Naive thymus-derived CD8-positive, alpha-beta T cell (primary cell): ENCODE measurements around the gene LRRC36. TPM values are rescaled to one million over a fixed set of nuclear protein-coding genes. Genes with fewer than 3 reads are reported as not detected.
A peak's percentile ranks its signal among the peaks of the same experiment; 100 is the strongest.

Experiments
- ATAC-seq, 2 donors: fragments of 150-1000 bp; cut with Tn5 transposase in 1 of 2; sonication (Bioruptor Pico), chemical (Tn5 transposase) in 1 of 2; 1 replicate in 1 of 2; 2 replicates in 1 of 2; pipeline ENCODE4 v1.10.0; 2021; ENCODE audit warnings: mild to moderate bottlenecking in 2 of 2, moderate library complexity in 2 of 2
- POLR2A ChIA-PET: fragments of 350-600 bp; sonication (Branson Sonifier 250); formaldehyde crosslinking; loops from one replicate; lab custom pipeline; 2021; ENCODE audit warnings: antibody characterized with exemption; lab: Charles Lee
- DNase-seq, 10 donors: peaks; one replicate each; pipeline versions ENCODE4 v3.0.0 to v3.0.0-alpha.2; 2020 to 2022
- H3K27ac Mint-ChIP-seq, 10 donors: one replicate each; pipeline ENCODE4 v1.8.0; 2020 to 2022; ENCODE audit warnings: mild to moderate bottlenecking in 10 of 10, mixed read lengths in 10 of 10, moderate library complexity in 4 of 10, inconsistent platforms in 1 of 10
- H3K27me3 Mint-ChIP-seq, 5 donors: one replicate each; pipeline ENCODE4 v1.8.0; 2021 to 2022; ENCODE audit warnings: mixed read lengths in 5 of 5
- H3K36me3 Mint-ChIP-seq, 3 donors: one replicate each; pipeline ENCODE4 v1.8.0; 2020 to 2022; ENCODE audit warnings: mixed read lengths in 3 of 3, mild to moderate bottlenecking in 2 of 3, inconsistent platforms in 1 of 3
- H3K4me1 Mint-ChIP-seq, 4 donors: one replicate each; pipeline ENCODE4 v1.8.0; 2021 to 2022; ENCODE audit warnings: mixed read lengths in 4 of 4
- H3K4me3 Mint-ChIP-seq, 10 donors: one replicate each; pipeline ENCODE4 v1.8.0; 2020 to 2022; ENCODE audit warnings: mild to moderate bottlenecking in 10 of 10, mixed read lengths in 10 of 10, moderate library complexity in 6 of 10, inconsistent platforms in 1 of 10
- H3K9me3 Mint-ChIP-seq, 9 donors: one replicate each; pipeline ENCODE4 v1.8.0; 2020 to 2022; ENCODE audit warnings: mixed read lengths in 9 of 9, mild to moderate bottlenecking in 3 of 9, inconsistent platforms in 1 of 9, moderate library complexity in 1 of 9
- polyA plus RNA-seq, 3 donors: library from polyadenylated mRNA; unstranded; fragments of 300-500 nt; fragmentation: Illumina TruSeq; gene quantifications; one replicate each; pipeline ENCODE4 v1.2.3, GENCODE V29; 2021
- total RNA-seq, 8 experiments: library from RNA in 2 of 8; stranded (reverse) in 2 of 8; gene quantifications; one replicate each; pipeline ENCODE4 v1.2.3 and lab custom pipeline; 2021 to 2026

The LRRC36 gene
- total and polyA plus RNA-seq, 5 experiments from 2014 or later: 0.49 TPM; not detected in 4

DNA sequence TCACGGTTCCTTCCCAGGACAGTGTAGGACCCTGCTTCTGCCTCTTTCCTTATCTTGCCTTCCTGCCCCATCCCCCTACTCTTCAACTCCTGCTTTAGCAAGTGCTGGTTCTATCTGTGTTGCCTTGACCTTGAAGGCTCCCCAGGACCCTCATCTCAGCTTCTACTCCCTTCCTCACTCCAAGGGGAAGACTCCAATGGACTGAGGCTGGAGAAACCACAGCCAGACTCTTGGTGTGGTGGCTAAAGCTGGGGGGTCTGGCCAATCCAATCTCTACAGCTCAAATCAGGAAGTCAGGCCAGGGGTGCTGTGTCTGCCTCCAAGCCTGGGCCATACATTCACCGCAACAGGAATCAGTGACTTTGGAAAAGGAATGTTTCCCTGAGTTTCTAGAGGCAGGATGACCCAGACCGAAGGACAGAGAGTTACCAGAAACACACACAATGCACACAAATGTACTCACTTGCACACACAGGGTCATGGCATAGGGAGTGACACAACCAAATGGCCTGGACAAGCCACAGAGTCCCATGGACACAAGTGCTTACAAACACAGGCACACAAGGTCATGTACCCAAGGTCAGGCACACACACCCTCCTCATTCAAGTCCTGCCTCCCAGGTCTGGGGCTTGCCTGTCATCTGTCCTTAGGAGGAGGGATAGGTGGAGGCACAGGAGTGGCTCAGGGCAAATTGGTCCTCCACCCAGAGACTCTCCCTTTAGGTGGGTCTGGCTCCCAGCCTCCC lies 102.6 kb downstream of the LRRC36 start:
- H3K9me3 Mint-ChIP-seq: no peaks in the 10 kb centered on the region
- H3K36me3 Mint-ChIP-seq: no peaks in the 10 kb centered on the region
- POLR2A ChIA-PET: interaction anchor here (1.3 kb wide), 1 partner anchor 11 kb away, joined by 4 read pairs; no protein-coding TSS in a partner anchor
- peaks cover 13 to 46% (median 34%) of the 10 kb centered on the region in 5 donors for H3K27me3 Mint-ChIP-seq
- no peak overlapping the region for H3K27ac Mint-ChIP-seq
- peaks cover 9 to 16% (median 12%) of the 10 kb centered on the region in 4 donors for H3K4me1 Mint-ChIP-seq
- peak overlapping the region in 9 of 10 donors; percentile 21 to 87 (median 59) for H3K4me3 Mint-ChIP-seq
- no peak for DNase-seq
- ATAC-seq: no peak

DNA sequence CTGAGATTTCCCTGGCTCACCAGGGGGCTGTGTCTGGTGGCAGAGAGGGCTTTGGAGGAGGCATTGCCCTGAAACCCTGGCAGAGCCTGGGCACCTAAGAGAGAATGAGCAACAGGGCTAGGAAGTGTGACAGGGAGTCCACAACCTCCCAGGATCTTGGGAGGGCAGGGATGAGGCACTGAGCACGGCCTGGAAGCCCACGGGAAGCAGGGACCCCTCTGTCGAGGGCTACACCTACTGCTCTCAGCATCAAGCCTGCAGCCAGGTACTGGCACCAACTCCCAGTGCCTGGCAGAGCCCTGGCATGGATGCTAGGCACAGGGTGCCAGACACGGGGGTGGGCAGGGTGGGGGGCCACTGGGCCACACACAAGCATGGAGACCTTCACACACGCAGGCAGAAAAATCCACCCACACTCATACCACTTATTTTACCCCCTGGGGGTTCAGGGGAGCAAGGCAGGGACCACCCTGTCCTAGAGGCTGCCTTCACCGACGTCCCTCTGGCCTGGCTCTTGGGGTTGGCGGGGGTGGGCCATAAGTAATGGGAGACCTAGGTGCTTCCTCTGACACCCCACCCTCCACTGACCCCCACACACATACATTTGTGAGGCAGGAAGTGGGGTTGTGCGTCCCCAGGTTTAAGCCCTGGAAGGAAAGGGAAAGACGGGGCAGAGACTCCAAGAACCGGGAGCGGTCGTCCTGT lies 103.3 kb downstream of the LRRC36 start:
- H3K36me3 Mint-ChIP-seq: no peaks in the 10 kb centered on the region
- no peak overlapping the region for H3K27ac Mint-ChIP-seq
- no peak for ATAC-seq
- DNase-seq: no peak
- no peaks in the 10 kb centered on the region for H3K9me3 Mint-ChIP-seq
- H3K4me3 Mint-ChIP-seq: peak overlapping the region; percentile 71 to 88 (median 82)
- POLR2A ChIA-PET: no interaction called here
- peaks cover 9 to 16% (median 12%) of the 10 kb centered on the region in 4 donors for H3K4me1 Mint-ChIP-seq
- peaks cover 13 to 46% (median 34%) of the 10 kb centered on the region in 5 donors for H3K27me3 Mint-ChIP-seq

DNA sequence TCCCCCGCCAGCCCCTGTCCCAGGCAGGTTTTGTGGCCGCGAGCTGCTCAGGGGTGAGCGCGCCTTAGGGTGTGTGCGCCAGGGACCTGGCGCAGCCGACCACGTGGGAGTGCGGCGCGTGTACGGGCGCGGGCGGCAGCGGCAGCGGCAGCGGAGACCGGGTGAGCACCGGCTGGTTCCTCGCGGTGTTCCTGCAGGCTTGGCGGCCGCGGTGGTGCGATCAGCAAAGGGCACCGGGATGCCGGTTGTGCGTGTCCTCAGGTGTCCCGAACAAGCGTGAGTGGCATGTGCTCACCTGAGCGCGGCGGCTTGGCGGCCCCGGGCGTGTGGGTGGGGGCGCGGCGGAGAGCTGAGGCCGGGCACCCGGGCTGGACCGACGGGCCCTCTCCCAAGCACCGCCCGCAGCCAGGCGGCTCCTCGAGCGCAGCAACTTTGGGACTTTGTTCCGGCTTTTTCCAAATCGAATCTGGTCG lies 103.9 kb downstream of the LRRC36 start:
- Mint-ChIP-seq H3K27ac (no peak overlapping the region), H3K36me3 (no peaks in the 10 kb centered on the region), H3K4me3 (peak overlapping the region; percentile 71 to 88 (median 82)), H3K9me3 (no peaks in the 10 kb centered on the region), H3K27me3 (peaks cover 13 to 45% (median 31%) of the 10 kb centered on the region in 5 donors), H3K4me1 (peaks cover 9 to 16% (median 12%) of the 10 kb centered on the region in 4 donors)
- POLR2A ChIA-PET: no interaction called here
- DNase-seq (peak in 4 of 10 donors; percentile 3 to 23 (median 22)), ATAC-seq (peak; percentile 62 to 65)

DNA sequence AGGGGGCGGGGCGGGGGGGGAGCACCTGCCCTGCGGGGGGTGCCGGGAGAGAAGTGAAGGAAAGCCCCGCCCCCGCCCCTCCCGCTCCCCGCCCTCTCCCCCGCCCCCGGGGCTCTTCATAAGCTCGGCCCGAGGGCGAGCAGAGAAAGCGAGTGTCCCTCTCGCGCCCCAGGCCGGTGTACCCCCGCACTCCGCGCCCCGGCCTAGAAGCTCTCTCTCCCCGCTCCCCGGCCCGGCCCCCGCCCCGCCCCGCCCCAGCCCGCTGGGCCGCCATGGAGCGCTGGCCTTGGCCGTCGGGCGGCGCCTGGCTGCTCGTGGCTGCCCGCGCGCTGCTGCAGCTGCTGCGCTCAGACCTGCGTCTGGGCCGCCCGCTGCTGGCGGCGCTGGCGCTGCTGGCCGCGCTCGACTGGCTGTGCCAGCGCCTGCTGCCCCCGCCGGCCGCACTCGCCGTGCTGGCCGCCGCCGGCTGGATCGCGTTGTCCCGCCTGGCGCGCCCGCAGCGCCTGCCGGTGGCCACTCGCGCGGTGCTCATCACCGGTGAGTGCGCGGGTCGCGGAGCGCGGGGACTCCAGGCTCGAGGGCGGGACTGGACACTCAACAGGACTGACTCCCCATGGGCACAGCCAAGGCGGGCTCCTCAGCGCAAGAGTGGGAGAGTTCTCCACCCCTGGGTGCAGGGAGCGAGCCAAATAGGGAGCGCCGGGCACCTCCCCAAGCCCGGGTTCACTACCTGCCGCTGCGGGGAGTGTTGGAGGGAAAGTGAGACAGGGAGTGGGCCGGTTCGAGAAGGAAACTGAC lies 104.6 kb downstream of the LRRC36 start, which contains the start of gene HSD11B2:
TSS of gene HSD11B2 (plus strand) at position 145 of the 798 bp plus-strand sequence. CDS start at position 273, 128 bp downstream.
- peak in 2 of 10 donors; percentile 18 for DNase-seq
- H3K36me3 Mint-ChIP-seq: no peaks in the 10 kb centered on the region
- H3K4me3 Mint-ChIP-seq: peak within 1 kb of the TSS; percentile 71 to 88 (median 82)
- no peaks in the 10 kb centered on the region for H3K9me3 Mint-ChIP-seq
- H3K27ac Mint-ChIP-seq: no peak within 1 kb of the TSS
- POLR2A ChIA-PET: no interaction called here
- ATAC-seq: peak; percentile 44 to 62
- H3K27me3 Mint-ChIP-seq: peaks cover 13 to 45% (median 31%) of the 10 kb centered on the region in 5 donors
- peaks cover 9 to 16% (median 12%) of the 10 kb centered on the region in 4 donors for H3K4me1 Mint-ChIP-seq

DNA sequence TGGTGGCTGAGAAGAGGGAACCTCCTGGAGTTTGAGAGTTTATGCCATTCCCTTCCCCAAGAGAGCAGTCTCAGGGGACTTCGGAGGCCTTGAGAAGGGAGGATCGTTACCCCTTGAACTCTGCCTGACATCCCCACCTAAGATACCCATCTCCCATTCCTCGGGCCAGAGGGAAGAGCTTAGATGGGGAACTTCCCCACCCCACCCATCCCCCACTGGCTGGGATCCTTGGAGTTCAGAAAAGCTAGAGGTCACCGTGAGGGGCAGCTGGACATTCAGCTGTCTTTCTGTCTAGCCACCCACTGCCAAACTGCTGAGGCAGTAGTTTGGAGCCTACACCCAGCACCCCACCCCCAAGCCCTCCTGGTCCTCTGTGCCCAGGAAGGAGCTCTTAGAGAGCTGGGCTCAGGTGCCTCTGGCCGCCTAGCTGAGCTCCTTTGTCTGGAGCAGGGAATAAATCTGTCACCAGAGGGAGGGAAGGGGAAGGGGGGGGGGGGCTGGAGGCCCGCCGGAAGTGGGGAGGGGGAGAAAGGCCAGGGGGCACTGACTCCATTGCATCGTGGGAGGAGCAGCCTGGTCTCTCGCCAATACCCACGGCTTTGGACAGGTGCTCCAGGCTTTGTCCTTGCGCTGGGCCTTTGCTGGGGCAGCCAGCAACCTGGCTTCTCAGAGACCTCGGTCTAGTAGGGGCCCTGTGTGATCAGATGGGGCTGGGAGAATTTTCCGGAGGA lies 105.3 kb downstream of the LRRC36 start:
- H3K27ac Mint-ChIP-seq: peak overlapping the region in 2 of 10 donors; percentile 46
- H3K9me3 Mint-ChIP-seq: no peaks in the 10 kb centered on the region
- peaks cover 9 to 16% (median 12%) of the 10 kb centered on the region in 4 donors for H3K4me1 Mint-ChIP-seq
- no peaks in the 10 kb centered on the region for H3K36me3 Mint-ChIP-seq
- H3K4me3 Mint-ChIP-seq: peak overlapping the region; percentile 39 to 78 (median 65)
- POLR2A ChIA-PET: no interaction called here
- H3K27me3 Mint-ChIP-seq: peaks cover 9 to 37% (median 25%) of the 10 kb centered on the region in 5 donors
- DNase-seq (no peak), ATAC-seq (no peak)

DNA sequence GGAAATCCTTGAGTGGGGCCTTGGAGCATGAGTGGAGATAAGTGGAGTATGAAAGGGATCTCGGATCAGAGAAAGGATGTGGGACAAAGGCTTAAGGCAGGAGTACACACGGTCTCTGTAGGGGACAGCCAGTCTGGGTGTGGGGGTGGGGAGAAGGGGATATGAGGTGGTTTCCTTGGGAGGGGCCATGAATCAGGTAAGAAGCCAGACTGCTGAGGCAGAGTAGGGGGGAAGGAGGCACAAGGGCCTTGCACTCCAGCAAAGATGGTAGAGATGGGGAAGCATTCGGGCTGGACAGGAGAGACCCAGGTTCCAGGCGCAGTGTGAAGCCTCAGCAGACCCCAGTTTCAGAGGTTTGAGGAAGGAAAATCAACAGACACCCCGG lies 105.9 kb downstream of the LRRC36 start:
- H3K4me3 Mint-ChIP-seq: peak overlapping the region in 8 of 10 donors; percentile 22 to 72 (median 47)
- ATAC-seq (no peak), DNase-seq (no peak)
- peaks cover 9 to 16% (median 12%) of the 10 kb centered on the region in 4 donors for H3K4me1 Mint-ChIP-seq
- peak overlapping the region in 3 of 10 donors; percentile 46 to 65 (median 46) for H3K27ac Mint-ChIP-seq
- no peaks in the 10 kb centered on the region for H3K9me3 Mint-ChIP-seq
- H3K27me3 Mint-ChIP-seq: peaks cover 6 to 32% (median 21%) of the 10 kb centered on the region in 5 donors
- H3K36me3 Mint-ChIP-seq: peaks cover 0 to under 1% (median 0%) of the 10 kb centered on the region in 3 donors
- POLR2A ChIA-PET: no interaction called here

DNA sequence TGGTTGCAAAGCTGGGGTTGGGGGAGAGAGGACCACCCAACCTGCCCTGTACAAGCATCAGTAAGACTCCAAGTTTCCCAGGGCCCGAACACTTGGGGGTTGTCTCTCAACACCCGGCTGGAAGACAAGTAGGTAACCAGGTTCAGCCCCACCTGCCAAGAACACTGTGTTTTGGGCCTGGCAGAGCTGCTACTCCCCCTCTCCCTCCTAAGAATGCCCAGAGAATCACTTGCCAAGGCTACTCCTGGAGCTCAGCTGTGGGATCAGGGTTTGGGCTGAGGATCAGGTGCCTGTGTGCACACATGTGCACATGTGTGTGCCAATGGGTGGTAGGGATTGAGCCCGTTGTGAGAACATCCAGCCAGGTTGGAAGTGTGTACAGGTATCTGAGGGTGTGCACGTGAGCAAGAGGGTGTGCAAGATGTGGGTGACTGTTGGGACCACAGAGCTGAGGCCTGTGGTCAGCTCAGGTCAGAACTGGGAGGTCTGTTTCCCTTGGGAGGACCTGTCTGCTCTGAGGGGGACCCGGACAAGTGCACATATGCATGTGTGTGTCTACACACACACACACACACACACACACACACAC lies 106.6 kb downstream of the LRRC36 start:
- Mint-ChIP-seq H3K27ac (peak overlapping the region in 1 of 10 donors; percentile 75), H3K27me3 (peaks cover 6 to 26% (median 21%) of the 10 kb centered on the region in 5 donors), H3K9me3 (no peaks in the 10 kb centered on the region), H3K4me3 (no peak overlapping the region), H3K36me3 (peaks cover 0 to 8% (median 0%) of the 10 kb centered on the region in 3 donors), H3K4me1 (peaks cover 7 to 16% (median 12%) of the 10 kb centered on the region in 4 donors)
- ATAC-seq (no peak), DNase-seq (no peak)
- POLR2A ChIA-PET: interaction anchor here (0.5 kb wide), 1 partner anchor 881 kb away, joined by 3 read pairs; the partner anchor contains the start of gene CKLF

Other genes with a start within 250 kb of the LRRC36 start
- gene PHAF1, start 216.9 kb upstream of the LRRC36 start, total RNA-seq: 10 to 100 TPM; 21.4 to 23.3 TPM
- 10 to 100 TPM in 1 of 3 donors, 1 to 10 TPM in 2; 6.9 to 10.9 (median 6.9) TPM for gene PHAF1, start 216.9 kb upstream of the LRRC36 start, polyA plus RNA-seq
- gene B3GNT9, start 175.8 kb upstream of the LRRC36 start, total RNA-seq: 1 to 10 TPM; 1.5 to 1.8 TPM
- 1 to 10 TPM in 1 of 3 donors, under 1 TPM in 2; 0.19 to 1.1 (median 0.28) TPM for gene B3GNT9, start 175.8 kb upstream of the LRRC36 start, polyA plus RNA-seq
- gene TRADD, start 166.9 kb upstream of the LRRC36 start, total RNA-seq: 10 to 100 TPM; 41.0 to 43.4 TPM
- 10 to 100 TPM; 44.9 to 49.1 (median 48.2) TPM for gene TRADD, start 166.9 kb upstream of the LRRC36 start, polyA plus RNA-seq
- 10 to 100 TPM in 1 of 2 experiments, 1 to 10 TPM in 1; 9.0 to 10.9 TPM for gene FBXL8, start 166.9 kb upstream of the LRRC36 start, total RNA-seq
- gene FBXL8, start 166.9 kb upstream of the LRRC36 start, polyA plus RNA-seq: 1 to 10 TPM; 1.8 to 2.8 (median 2.5) TPM
- gene HSF4, start 162.1 kb upstream of the LRRC36 start, total RNA-seq: 10 to 100 TPM in 1 of 2 experiments, 1 to 10 TPM in 1; 9.7 to 14.8 TPM
- gene HSF4, start 162.1 kb upstream of the LRRC36 start, polyA plus RNA-seq: not detected
- gene NOL3, start 156.3 kb upstream of the LRRC36 start, total RNA-seq: 1 to 10 TPM in 1 of 2 experiments, under 1 TPM in 1; 0.70 to 1.6 TPM
- not detected for gene NOL3, start 156.3 kb upstream of the LRRC36 start, polyA plus RNA-seq
- gene MATCAP1, start 142.9 kb upstream of the LRRC36 start, total RNA-seq: 1 to 10 TPM; 4.2 to 7.5 TPM
- gene MATCAP1, start 142.9 kb upstream of the LRRC36 start, polyA plus RNA-seq: under 1 TPM; 0.28 to 0.98 (median 0.75) TPM
- gene EXOC3L1, start 136.7 kb upstream of the LRRC36 start, total RNA-seq: not detected
- gene EXOC3L1, start 136.7 kb upstream of the LRRC36 start, polyA plus RNA-seq: under 1 TPM; 0.20 to 0.32 (median 0.31) TPM
- gene E2F4, start 134.7 kb upstream of the LRRC36 start, total RNA-seq: 10 to 100 TPM; 86.3 to 87.1 TPM
- 10 to 100 TPM; 40.7 to 67.8 (median 63.4) TPM for gene E2F4, start 134.7 kb upstream of the LRRC36 start, polyA plus RNA-seq
- gene ELMO3, start 127.7 kb upstream of the LRRC36 start, total RNA-seq: 1 to 10 TPM; 5.0 to 5.6 TPM
- not detected for gene ELMO3, start 127.7 kb upstream of the LRRC36 start, polyA plus RNA-seq
- gene TMEM208, start 99.7 kb upstream of the LRRC36 start, total RNA-seq: 10 to 100 TPM; 40.0 to 40.2 TPM
- gene TMEM208, start 99.7 kb upstream of the LRRC36 start, polyA plus RNA-seq: 10 to 100 TPM; 65.3 to 88.4 (median 76.4) TPM
- gene FHOD1, start 79.3 kb upstream of the LRRC36 start, total RNA-seq: 10 to 100 TPM; 34.5 to 47.3 TPM
- gene FHOD1, start 79.3 kb upstream of the LRRC36 start, polyA plus RNA-seq: 1 to 10 TPM; 1.6 to 3.0 (median 2.3) TPM
- 1 to 10 TPM; 1.6 to 2.7 TPM for gene SLC9A5, start 77.8 kb upstream of the LRRC36 start, total RNA-seq
- gene SLC9A5, start 77.8 kb upstream of the LRRC36 start, polyA plus RNA-seq: under 1 TPM; 0.04 to 0.20 (median 0.19) TPM
- gene PLEKHG4, start 47.3 kb upstream of the LRRC36 start, total RNA-seq: 10 to 100 TPM; 39.1 to 41.0 TPM
- 10 to 100 TPM in 1 of 3 donors, 1 to 10 TPM in 2; 7.9 to 11.7 (median 8.3) TPM for gene PLEKHG4, start 47.3 kb upstream of the LRRC36 start, polyA plus RNA-seq
- gene KCTD19, start 74 bp upstream of the LRRC36 start, total RNA-seq: not detected
- gene KCTD19, start 74 bp upstream of the LRRC36 start, polyA plus RNA-seq: under 1 TPM in 1 of 3 donors, not detected in 2; 0.03 TPM
- gene TPPP3, start 66.7 kb downstream of the LRRC36 start, total RNA-seq: not detected
- gene TPPP3, start 66.7 kb downstream of the LRRC36 start, polyA plus RNA-seq: not detected
- gene ZDHHC1, start 89.7 kb downstream of the LRRC36 start, total RNA-seq: under 1 TPM in 1 of 2 experiments, not detected in 1; 0.52 TPM
- gene ZDHHC1, start 89.7 kb downstream of the LRRC36 start, polyA plus RNA-seq: under 1 TPM; 0.18 to 0.28 (median 0.27) TPM
- not detected for gene HSD11B2, start 104.3 kb downstream of the LRRC36 start, total RNA-seq
- not detected for gene HSD11B2, start 104.3 kb downstream of the LRRC36 start, polyA plus RNA-seq
- 10 to 100 TPM; 33.3 to 35.1 TPM for gene ATP6V0D1, start 154.3 kb downstream of the LRRC36 start, total RNA-seq
- 10 to 100 TPM; 74.7 to 89.6 (median 77.5) TPM for gene ATP6V0D1, start 154.3 kb downstream of the LRRC36 start, polyA plus RNA-seq
- gene AGRP, start 156.7 kb downstream of the LRRC36 start, total RNA-seq: not detected
- gene AGRP, start 156.7 kb downstream of the LRRC36 start, polyA plus RNA-seq: not detected
- 10 to 100 TPM; 50.1 to 57.2 TPM for gene RIPOR1, start 202.0 kb downstream of the LRRC36 start, total RNA-seq
- gene RIPOR1, start 202.0 kb downstream of the LRRC36 start, polyA plus RNA-seq: 1 to 10 TPM; 1.5 to 3.0 (median 2.3) TPM
- 10 to 100 TPM; 67.5 to 67.6 TPM for gene CTCF, start 235.7 kb downstream of the LRRC36 start, total RNA-seq
- gene CTCF, start 235.7 kb downstream of the LRRC36 start, polyA plus RNA-seq: 10 to 100 TPM; 37.1 to 61.1 (median 51.9) TPM